ENCODE data around the gene DLX5.

DNA sequence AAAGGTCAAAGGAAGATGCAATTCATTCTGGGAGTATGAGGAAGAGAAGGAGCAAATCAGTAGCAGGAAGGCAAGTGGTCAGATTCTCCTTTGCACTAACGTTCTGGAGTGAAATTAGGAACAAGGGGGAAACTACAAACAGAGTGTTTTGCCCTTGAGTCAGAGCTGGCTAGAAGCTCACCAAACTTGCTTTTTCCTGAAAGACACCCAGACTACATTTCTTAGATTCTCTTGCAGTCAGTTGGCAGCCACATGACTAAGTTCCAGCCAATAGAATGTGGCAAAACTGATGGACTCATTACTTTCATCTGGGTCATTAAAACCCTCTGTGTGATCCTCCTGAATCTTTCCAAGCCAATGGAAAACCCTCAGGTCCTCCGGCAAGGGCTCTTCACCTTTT is 18.6 kb upstream of the DLX5 start:
- TF ChIP-seq, protein P1, sequence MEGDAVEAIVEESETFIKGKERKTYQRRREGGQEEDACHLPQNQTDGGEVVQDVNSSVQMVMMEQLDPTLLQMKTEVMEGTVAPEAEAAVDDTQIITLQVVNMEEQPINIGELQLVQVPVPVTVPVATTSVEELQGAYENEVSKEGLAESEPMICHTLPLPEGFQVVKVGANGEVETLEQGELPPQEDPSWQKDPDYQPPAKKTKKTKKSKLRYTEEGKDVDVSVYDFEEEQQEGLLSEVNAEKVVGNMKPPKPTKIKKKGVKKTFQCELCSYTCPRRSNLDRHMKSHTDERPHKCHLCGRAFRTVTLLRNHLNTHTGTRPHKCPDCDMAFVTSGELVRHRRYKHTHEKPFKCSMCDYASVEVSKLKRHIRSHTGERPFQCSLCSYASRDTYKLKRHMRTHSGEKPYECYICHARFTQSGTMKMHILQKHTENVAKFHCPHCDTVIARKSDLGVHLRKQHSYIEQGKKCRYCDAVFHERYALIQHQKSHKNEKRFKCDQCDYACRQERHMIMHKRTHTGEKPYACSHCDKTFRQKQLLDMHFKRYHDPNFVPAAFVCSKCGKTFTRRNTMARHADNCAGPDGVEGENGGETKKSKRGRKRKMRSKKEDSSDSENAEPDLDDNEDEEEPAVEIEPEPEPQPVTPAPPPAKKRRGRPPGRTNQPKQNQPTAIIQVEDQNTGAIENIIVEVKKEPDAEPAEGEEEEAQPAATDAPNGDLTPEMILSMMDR (IDR thresholded peaks at IDR 0.05) = no peak
- TF ChIP-seq POLR2AphosphoS5 (IDR thresholded peaks at IDR 0.05) (no peak), POLR2A (IDR thresholded peaks at IDR 0.05) (no peak), EP300 (IDR thresholded peaks at IDR 0.05) (no peak)
